LNCAP (cell line): ENCODE results near the gene PDE11A.

Source experiments
- CTCF ChIP-seq: fragments of 450-650 bp; IDR thresholded peaks from 2 replicates; pipeline ENCODE4 v1.5.1; 2017; ENCODE audit warnings: mild to moderate bottlenecking

Gene PDE11A

GRCh38 chr2:177649568-177650518 lies 422.7 kb downstream of the PDE11A start:
- no peak for TF ChIP-seq CTCF

- no peak for TF ChIP-seq CTCF
Observed at GRCh38 chr2:177646791-177647190, 425.8 kb downstream of the PDE11A start.

GRCh38 chr2:177646241-177646640 lies 426.3 kb downstream of the PDE11A start:
- no peak for TF ChIP-seq CTCF

- no peak for TF ChIP-seq CTCF
Observed at GRCh38 chr2:177641331-177641730, 431.2 kb downstream of the PDE11A start.

- TF ChIP-seq CTCF = no peak
Observed at GRCh38 chr2:177640423-177640822, 432.2 kb downstream of the PDE11A start.

GRCh38 chr2:177639262-177639914 lies 433.2 kb downstream of the PDE11A start:
- TF ChIP-seq CTCF = no peak

GRCh38 chr2:177638507-177638906 lies 434.1 kb downstream of the PDE11A start:
- no peak for TF ChIP-seq CTCF
